Endothelial cell of umbilical vein (primary cell): ENCODE data around the gene TRAPPC2L.

Source experiments
- EZH2 ChIP-seq: IDR thresholded peaks from 2 replicates; pipeline ENCODE4 v1.6.1; 2012; ENCODE audit warnings: borderline replicate concordance, low read depth, mild to moderate bottlenecking, moderate library complexity, low read length, inconsistent platforms; ENCODE audit not compliant: severe bottlenecking
- POLR2A ChIP-seq: IDR thresholded peaks from 2 replicates; pipeline ENCODE4 v1.6.1; 2012; ENCODE audit warnings: low read depth, mild to moderate bottlenecking, control low read depth, low read length
- POLR2AphosphoS5 ChIP-seq: IDR thresholded peaks from 2 replicates; pipeline ENCODE4 v1.6.1; 2012; ENCODE audit warnings: low read depth, mild to moderate bottlenecking, control low read depth, low read length, moderate library complexity; ENCODE audit not compliant: insufficient read depth
- TF ChIP-seq, protein P1 (sequence below), 2 donors: IDR thresholded peaks; 1 replicate in 1 of 2; 2 replicates in 1 of 2; pipeline ENCODE4 v1.5.1; 2011; ENCODE audit warnings: low read length in 2 of 2, mild to moderate bottlenecking in 2 of 2, moderate library complexity in 2 of 2, control low read depth in 1 of 2, inconsistent platforms in 1 of 2, low read depth in 1 of 2; ENCODE audit not compliant: insufficient read depth in 1 of 2; ENCODE audit errors: extremely low read depth in 1 of 2
- TF ChIP-seq, protein P2 (sequence below): IDR thresholded peaks from 2 replicates; pipeline ENCODE4 v1.6.1; 2011; ENCODE audit not compliant: insufficient read depth, insufficient read length

- TF ChIP-seq EZH2: no peak
- TF ChIP-seq POLR2AphosphoS5: no peak
- TF ChIP-seq, protein P1, sequence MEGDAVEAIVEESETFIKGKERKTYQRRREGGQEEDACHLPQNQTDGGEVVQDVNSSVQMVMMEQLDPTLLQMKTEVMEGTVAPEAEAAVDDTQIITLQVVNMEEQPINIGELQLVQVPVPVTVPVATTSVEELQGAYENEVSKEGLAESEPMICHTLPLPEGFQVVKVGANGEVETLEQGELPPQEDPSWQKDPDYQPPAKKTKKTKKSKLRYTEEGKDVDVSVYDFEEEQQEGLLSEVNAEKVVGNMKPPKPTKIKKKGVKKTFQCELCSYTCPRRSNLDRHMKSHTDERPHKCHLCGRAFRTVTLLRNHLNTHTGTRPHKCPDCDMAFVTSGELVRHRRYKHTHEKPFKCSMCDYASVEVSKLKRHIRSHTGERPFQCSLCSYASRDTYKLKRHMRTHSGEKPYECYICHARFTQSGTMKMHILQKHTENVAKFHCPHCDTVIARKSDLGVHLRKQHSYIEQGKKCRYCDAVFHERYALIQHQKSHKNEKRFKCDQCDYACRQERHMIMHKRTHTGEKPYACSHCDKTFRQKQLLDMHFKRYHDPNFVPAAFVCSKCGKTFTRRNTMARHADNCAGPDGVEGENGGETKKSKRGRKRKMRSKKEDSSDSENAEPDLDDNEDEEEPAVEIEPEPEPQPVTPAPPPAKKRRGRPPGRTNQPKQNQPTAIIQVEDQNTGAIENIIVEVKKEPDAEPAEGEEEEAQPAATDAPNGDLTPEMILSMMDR (IDR thresholded peaks at IDR 0.05; ENCODE audit: extremely low read depth in 1 of 2, insufficient read depth in 1 of 2, low read depth in 1 of 2, low read length in 2 of 2): no peak
- no peak for TF ChIP-seq POLR2A
- TF ChIP-seq, protein P2, sequence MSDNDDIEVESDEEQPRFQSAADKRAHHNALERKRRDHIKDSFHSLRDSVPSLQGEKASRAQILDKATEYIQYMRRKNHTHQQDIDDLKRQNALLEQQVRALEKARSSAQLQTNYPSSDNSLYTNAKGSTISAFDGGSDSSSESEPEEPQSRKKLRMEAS: no peak
Measured at GRCh38 chr16:88831838-88832237, 25.1 kb upstream of the TRAPPC2L start.
